GM10266 (cell line): ENCODE data around the gene SLC24A3.

Source experiments
- DNase-seq: peaks from one replicate; pipeline ENCODE4 v3.0.0; 2012; ENCODE audit errors: extremely low spot score
- TF ChIP-seq, protein P1 (sequence below): IDR thresholded peaks from 2 replicates; pipeline ENCODE4 v1.5.1; 2012; ENCODE audit warnings: mild to moderate bottlenecking, low read depth; ENCODE audit not compliant: control insufficient read depth, insufficient read depth; ENCODE audit errors: missing control alignments

Gene SLC24A3

GRCh38 chr20:19738951-19739350, 526.5 kb downstream of the SLC24A3 start:
- TF ChIP-seq, protein P1, sequence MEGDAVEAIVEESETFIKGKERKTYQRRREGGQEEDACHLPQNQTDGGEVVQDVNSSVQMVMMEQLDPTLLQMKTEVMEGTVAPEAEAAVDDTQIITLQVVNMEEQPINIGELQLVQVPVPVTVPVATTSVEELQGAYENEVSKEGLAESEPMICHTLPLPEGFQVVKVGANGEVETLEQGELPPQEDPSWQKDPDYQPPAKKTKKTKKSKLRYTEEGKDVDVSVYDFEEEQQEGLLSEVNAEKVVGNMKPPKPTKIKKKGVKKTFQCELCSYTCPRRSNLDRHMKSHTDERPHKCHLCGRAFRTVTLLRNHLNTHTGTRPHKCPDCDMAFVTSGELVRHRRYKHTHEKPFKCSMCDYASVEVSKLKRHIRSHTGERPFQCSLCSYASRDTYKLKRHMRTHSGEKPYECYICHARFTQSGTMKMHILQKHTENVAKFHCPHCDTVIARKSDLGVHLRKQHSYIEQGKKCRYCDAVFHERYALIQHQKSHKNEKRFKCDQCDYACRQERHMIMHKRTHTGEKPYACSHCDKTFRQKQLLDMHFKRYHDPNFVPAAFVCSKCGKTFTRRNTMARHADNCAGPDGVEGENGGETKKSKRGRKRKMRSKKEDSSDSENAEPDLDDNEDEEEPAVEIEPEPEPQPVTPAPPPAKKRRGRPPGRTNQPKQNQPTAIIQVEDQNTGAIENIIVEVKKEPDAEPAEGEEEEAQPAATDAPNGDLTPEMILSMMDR: no peak
- no peak for DNase-seq

GRCh38 chr20:19739351-19739750, 526.9 kb downstream of the SLC24A3 start:
- TF ChIP-seq, protein P1: no peak

DNA sequence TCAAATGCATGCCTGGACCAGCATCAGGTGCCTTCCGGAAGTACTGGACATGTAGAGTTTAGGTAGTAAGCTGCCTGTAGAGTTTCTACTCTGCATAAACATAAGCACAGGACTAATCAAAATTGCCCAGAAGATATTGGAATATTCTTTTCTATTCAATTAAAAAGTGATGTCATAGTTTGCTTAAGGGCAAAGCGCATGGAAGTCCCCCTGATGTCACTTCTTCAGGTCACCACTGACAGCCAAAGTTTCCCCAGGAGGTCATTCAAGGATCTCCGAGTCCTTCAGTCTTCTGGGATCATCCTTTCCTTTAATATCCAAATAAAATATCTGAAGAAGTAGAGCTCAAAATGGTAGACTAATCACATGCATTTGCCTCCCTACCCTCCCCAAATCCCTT, 528.1 kb downstream of the SLC24A3 start:
- DNase-seq: no peak
- TF ChIP-seq, protein P1: no peak

More at GRCh38 chr20:19739351-19739750, 526.9 kb downstream of the SLC24A3 start:
- DNase-seq: no peak

DNA sequence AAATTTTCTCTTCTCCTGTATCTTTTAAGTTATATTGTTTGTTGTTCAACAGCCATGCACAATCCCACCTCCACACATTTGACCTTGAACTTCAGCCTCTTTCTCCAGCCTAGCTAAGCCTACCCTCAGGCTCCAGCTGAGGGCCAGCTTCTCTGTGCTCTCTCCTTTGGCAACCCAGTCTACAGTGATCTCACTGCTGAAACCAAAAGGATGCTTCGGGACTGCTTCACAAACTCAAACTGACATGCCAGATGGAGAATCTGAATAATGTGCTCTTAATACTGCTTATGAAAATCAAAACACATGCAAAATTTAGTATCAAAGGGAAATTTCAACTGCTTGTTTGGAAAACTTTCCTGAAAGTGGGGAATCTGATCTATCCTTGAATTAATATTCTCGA, 529.5 kb downstream of the SLC24A3 start:
- TF ChIP-seq, protein P1: no peak
- DNase-seq: no peak

DNA sequence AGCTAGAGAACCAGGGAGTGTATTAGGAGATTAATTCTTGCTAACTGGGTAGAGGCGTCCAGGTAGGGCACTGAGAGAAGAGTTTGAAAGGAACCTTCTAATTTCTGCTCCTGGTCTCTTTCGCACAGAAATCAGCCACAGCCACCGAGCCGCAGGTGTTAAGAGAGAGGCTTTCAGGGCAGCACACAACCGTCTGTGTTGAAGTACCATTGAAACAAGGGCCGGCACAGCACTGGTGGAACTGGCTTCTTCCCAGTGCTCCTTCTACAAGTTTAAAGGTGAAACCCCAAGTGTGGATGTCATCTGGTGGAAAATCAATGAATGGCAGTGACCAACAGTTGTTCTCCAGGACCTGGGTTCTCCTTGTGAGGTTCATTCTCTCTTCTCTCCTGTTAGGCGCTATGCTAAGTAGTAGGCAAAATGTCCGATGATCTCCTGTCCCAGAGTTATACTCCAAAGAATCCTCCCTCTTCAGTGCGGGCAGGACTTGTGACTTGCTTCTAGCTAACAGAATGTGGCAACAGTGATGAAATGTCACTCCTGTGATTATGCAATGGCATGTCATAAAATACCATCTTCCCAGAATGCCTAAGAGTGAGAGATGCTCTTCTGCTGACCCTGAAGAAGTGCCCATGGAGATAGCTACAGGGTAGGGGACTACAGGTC, 530.7 kb downstream of the SLC24A3 start:
- TF ChIP-seq, protein P1: no peak

GRCh38 chr20:19743640-19743995, 531.2 kb downstream of the SLC24A3 start:
- TF ChIP-seq, protein P1: no peak
- no peak for DNase-seq

More for the DNA sequence above, 530.7 kb downstream of the SLC24A3 start:
- no peak for DNase-seq

- no peak for DNase-seq
- TF ChIP-seq, protein P1: no peak
Observed at GRCh38 chr20:19745106-19745505, 532.7 kb downstream of the SLC24A3 start.
